Gastroesophageal sphincter (tissue), 3 donors: ENCODE measurements around the gene PCDHGC5.

ENCODE experiments used
- CTCF ChIP-seq, 4 experiments: fragments of 200-600 bp in 2 of 4; fragments of 450-650 bp in 2 of 4; sonication (generic) in 1 of 4; IDR thresholded peaks; one replicate each; pipeline ENCODE4 v1.5.1; 2017 to 2019; ENCODE audit warnings: antibody characterized with exemption in 4 of 4, mild to moderate bottlenecking in 2 of 4, moderate library complexity in 2 of 4
- POLR2A ChIP-seq, 2 donors: fragments of 450-650 bp; IDR thresholded peaks; one replicate each; pipeline ENCODE4 v1.6.1; 2017; ENCODE audit warnings: antibody characterized with exemption in 2 of 2, mild to moderate bottlenecking in 2 of 2, moderate library complexity in 1 of 2

DNA sequence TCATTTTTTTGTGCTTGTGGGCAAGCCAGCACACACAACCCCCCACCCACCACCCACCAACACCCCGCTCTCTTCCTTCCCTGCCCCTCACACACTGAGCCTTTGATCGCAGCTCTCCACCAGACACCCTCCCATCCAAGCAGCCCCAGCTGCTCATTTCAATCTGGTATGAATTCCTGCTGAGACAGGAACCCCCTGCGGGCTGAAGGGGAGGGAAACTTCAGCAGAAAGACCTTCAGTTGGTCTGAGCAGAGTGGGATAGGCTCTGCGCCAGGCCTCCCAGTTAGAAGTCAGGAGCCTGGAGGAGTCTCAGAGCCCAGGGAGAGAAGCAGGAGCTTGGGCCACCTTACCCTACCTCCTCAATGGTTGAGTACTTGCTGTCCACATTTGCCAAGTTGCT lies 7.2 kb downstream of the PCDHGC5 start:
- TF ChIP-seq CTCF (IDR thresholded peaks at IDR 0.05) (no peak), POLR2A (IDR thresholded peaks at IDR 0.05) (no peak)
